Lower leg skin (tissue), 3 donors: ENCODE data around the gene S100A14.

ENCODE experiments used
- CTCF ChIP-seq, 3 donors: fragments of 450-650 bp; IDR thresholded peaks; one replicate each; pipeline ENCODE4 v1.5.1; 2016; ENCODE audit warnings: antibody characterized with exemption in 3 of 3, mild to moderate bottlenecking in 3 of 3, moderate library complexity in 2 of 3
- POLR2A ChIP-seq, 2 donors: fragments of 450-650 bp; IDR thresholded peaks; one replicate each; pipeline ENCODE4 v1.6.1; 2016 to 2017; ENCODE audit warnings: antibody characterized with exemption in 2 of 2, mild to moderate bottlenecking in 1 of 2, moderate library complexity in 1 of 2

GRCh38 chr1:153649137-153649862, 33.2 kb upstream of the S100A14 start:
- TF ChIP-seq POLR2A (IDR thresholded peaks at IDR 0.05) (no peak), CTCF (IDR thresholded peaks at IDR 0.05) (no peak)
